Peyer's patch (tissue), 4 donors: ENCODE results near the gene WNT3A.

ENCODE experiments used
- CTCF ChIP-seq, 6 experiments: fragments of 450-650 bp in 4 of 6; fragments of 200-600 bp in 2 of 6; sonication (generic) in 1 of 6; IDR thresholded peaks; one replicate each; pipeline ENCODE4 v1.5.1; 2017 to 2019; ENCODE audit warnings: antibody characterized with exemption in 6 of 6, mild to moderate bottlenecking in 3 of 6, moderate library complexity in 1 of 6
- POLR2A ChIP-seq, 2 donors: fragments of 450-650 bp; IDR thresholded peaks; one replicate each; pipeline ENCODE4 v1.5.1; 2017; ENCODE audit warnings: antibody characterized with exemption in 2 of 2, mild to moderate bottlenecking in 2 of 2, moderate library complexity in 2 of 2

GRCh38 chr1:228083871-228084278 is 77.1 kb downstream of the WNT3A start:
- TF ChIP-seq CTCF (IDR thresholded peaks at IDR 0.05) (no peak), POLR2A (IDR thresholded peaks at IDR 0.05) (no peak)
